ENCODE results near the gene PLXNB2.

PLXNB2 gene

GRCh38 chr22:50304528-50305392, 2.7 kb downstream of the PLXNB2 start:
- DNase-seq (ENCODE audit: low read depth in 1 of 2, low spot score in 1 of 2), result peak in 1 of 2 experiments; percentile 81
- TF ChIP-seq JUND (IDR thresholded peaks at IDR 0.05; ENCODE audit: low read depth), result no peak
- in situ Hi-C loops (cut with HindIII; ENCODE audit: low pct_unique_long_range_greater_than_20kb, low sequenced_read_pairs), result no loop called here

GRCh38 chr22:50303848-50304527, 3.5 kb downstream of the PLXNB2 start:
- peak; percentile 54 to 84 for DNase-seq (ENCODE audit: low read depth in 1 of 2, low spot score in 1 of 2)
- in situ Hi-C loops (cut with HindIII; ENCODE audit: low pct_unique_long_range_greater_than_20kb, low sequenced_read_pairs), result no loop called here
- no peak for TF ChIP-seq JUND (IDR thresholded peaks at IDR 0.05; ENCODE audit: low read depth)

GRCh38 chr22:50303515-50303847, 4.0 kb downstream of the PLXNB2 start:
- DNase-seq (ENCODE audit: low read depth in 1 of 2, low spot score in 1 of 2), result no peak
- no peak for TF ChIP-seq JUND (IDR thresholded peaks at IDR 0.05; ENCODE audit: low read depth)
- in situ Hi-C loops (cut with HindIII; ENCODE audit: low pct_unique_long_range_greater_than_20kb, low sequenced_read_pairs), result no loop called here

- DNase-seq (ENCODE audit: low read depth in 1 of 2, low spot score in 1 of 2), result no peak
- no peak for TF ChIP-seq JUND (IDR thresholded peaks at IDR 0.05; ENCODE audit: low read depth)
- in situ Hi-C loops (cut with HindIII; ENCODE audit: low pct_unique_long_range_greater_than_20kb, low sequenced_read_pairs), result no loop called here
These were observed 4.9 kb downstream of the PLXNB2 start for GRCh38 chr22:50302564-50302963.

GRCh38 chr22:50302041-50302541, 5.4 kb downstream of the PLXNB2 start:
- DNase-seq (ENCODE audit: low read depth in 1 of 2, low spot score in 1 of 2), result peak in 1 of 2 experiments; percentile 31
- in situ Hi-C loops (cut with HindIII; ENCODE audit: low pct_unique_long_range_greater_than_20kb, low sequenced_read_pairs), result no loop called here
- no peak for TF ChIP-seq JUND (IDR thresholded peaks at IDR 0.05; ENCODE audit: low read depth)

GRCh38 chr22:50301581-50301991, 5.9 kb downstream of the PLXNB2 start:
- TF ChIP-seq JUND (IDR thresholded peaks at IDR 0.05; ENCODE audit: low read depth), result no peak
- no peak for DNase-seq (ENCODE audit: low read depth in 1 of 2, low spot score in 1 of 2)
- in situ Hi-C loops (cut with HindIII; ENCODE audit: low pct_unique_long_range_greater_than_20kb, low sequenced_read_pairs), result no loop called here

- no peak for DNase-seq (ENCODE audit: low read depth in 1 of 2, low spot score in 1 of 2)
- in situ Hi-C loops (cut with HindIII; ENCODE audit: low pct_unique_long_range_greater_than_20kb, low sequenced_read_pairs), result no loop called here
- no peak for TF ChIP-seq JUND (IDR thresholded peaks at IDR 0.05; ENCODE audit: low read depth)
These were observed 6.7 kb downstream of the PLXNB2 start for GRCh38 chr22:50300620-50301257.

GRCh38 chr22:50299785-50300619, 7.4 kb downstream of the PLXNB2 start:
- DNase-seq (ENCODE audit: low read depth in 1 of 2, low spot score in 1 of 2), result peak in 1 of 2 experiments; percentile 55
- TF ChIP-seq JUND (IDR thresholded peaks at IDR 0.05; ENCODE audit: low read depth), result no peak
- in situ Hi-C loops (cut with HindIII; ENCODE audit: low pct_unique_long_range_greater_than_20kb, low sequenced_read_pairs), result no loop called here

- in situ Hi-C loops (cut with HindIII; ENCODE audit: low pct_unique_long_range_greater_than_20kb, low sequenced_read_pairs), result no loop called here
- no peak for DNase-seq (ENCODE audit: low read depth in 1 of 2, low spot score in 1 of 2)
- TF ChIP-seq JUND (IDR thresholded peaks at IDR 0.05; ENCODE audit: low read depth), result no peak
These were observed 8.3 kb downstream of the PLXNB2 start for GRCh38 chr22:50298937-50299784.

GRCh38 chr22:50298266-50298637, 9.2 kb downstream of the PLXNB2 start:
- no peak for TF ChIP-seq JUND (IDR thresholded peaks at IDR 0.05; ENCODE audit: low read depth)
- no peak for DNase-seq (ENCODE audit: low read depth in 1 of 2, low spot score in 1 of 2)
- in situ Hi-C loops (cut with HindIII; ENCODE audit: low pct_unique_long_range_greater_than_20kb, low sequenced_read_pairs), result no loop called here

- in situ Hi-C loops (cut with HindIII; ENCODE audit: low pct_unique_long_range_greater_than_20kb, low sequenced_read_pairs), result no loop called here
- DNase-seq (ENCODE audit: low read depth in 1 of 2, low spot score in 1 of 2), result no peak
- no peak for TF ChIP-seq JUND (IDR thresholded peaks at IDR 0.05; ENCODE audit: low read depth)
These were observed 9.8 kb downstream of the PLXNB2 start for GRCh38 chr22:50297510-50298265.

All from T47D (cell line).